ENCODE results near the gene CHRM4. TPM values are rescaled to one million over a fixed set of nuclear protein-coding genes. Genes with fewer than 3 reads are reported as not detected.
A peak's percentile ranks its signal among the peaks of the same experiment; 100 is the strongest.

Gene CHRM4
- total RNA-seq, 2 experiments from 2014 or later, result not detected

- Mint-ChIP-seq H3K4me1 (ENCODE audit: low read depth) (peaks cover 76% of the 10 kb centered on the region), H3K4me3 (peak overlapping the region; percentile 78), H3K9me3 (no peaks in the 10 kb centered on the region), H3K27me3 (no peaks in the 10 kb centered on the region), H3K27ac (peak overlapping the region; percentile 89), H3K36me3 (ENCODE audit: low read depth) (peaks cover 18% of the 10 kb centered on the region)
- peak; percentile 100 for TF ChIP-seq CTCF (IDR thresholded peaks at IDR 0.05)
- ATAC-seq (peak; percentile 63), DNase-seq (peak; percentile 86)
- ChIA-PET POLR2A (interaction anchor here (0.9 to 8.2 kb wide), 4 partner anchors 12 to 1191 kb away, joined by 3 to 135 read pairs (median 4); partner anchors contain the start of gene AMBRA1), CTCF (interaction anchor here (0.7 to 20.2 kb wide), 24 partner anchors 9 to 427 kb away, joined by 3 to 480 read pairs (median 4); partner anchors contain the start of genes ATG13, CHRM4 and HARBI1)
- intact Hi-C loops (cut with micrococcal nuclease), result loop anchor here (2.0 kb wide), 1 partner anchor 17 kb away; no protein-coding TSS in a partner anchor
Measured at GRCh38 chr11:46352063-46352841, 39.3 kb downstream of the CHRM4 start.

GRCh38 chr11:46351606-46352005 lies 40.0 kb downstream of the CHRM4 start:
- intact Hi-C loops (cut with micrococcal nuclease), result loop anchor here (2.0 kb wide), 1 partner anchor 17 kb away; no protein-coding TSS in a partner anchor
- CTCF ChIA-PET, result interaction anchor here (0.8 to 20.2 kb wide), 18 partner anchors 8 to 426 kb away, joined by 3 to 480 read pairs (median 6); partner anchors contain the start of genes ATG13, CHRM4 and HARBI1
- no peaks in the 10 kb centered on the region for H3K27me3 Mint-ChIP-seq
- POLR2A ChIA-PET, result interaction anchor here (0.9 to 8.2 kb wide), 4 partner anchors 13 to 1192 kb away, joined by 3 to 135 read pairs (median 4); partner anchors contain the start of gene CHRM4
- peak overlapping the region; percentile 89 for H3K27ac Mint-ChIP-seq
- DNase-seq, result no peak
- H3K4me1 Mint-ChIP-seq (ENCODE audit: low read depth), result peaks cover 75% of the 10 kb centered on the region
- ATAC-seq, result no peak
- H3K4me3 Mint-ChIP-seq, result peak overlapping the region; percentile 78
- H3K36me3 Mint-ChIP-seq (ENCODE audit: low read depth), result peaks cover 16% of the 10 kb centered on the region
- TF ChIP-seq CTCF (IDR thresholded peaks at IDR 0.05), result no peak
- H3K9me3 Mint-ChIP-seq, result no peaks in the 10 kb centered on the region

- peaks cover 12% of the 10 kb centered on the region for H3K36me3 Mint-ChIP-seq (ENCODE audit: low read depth)
- intact Hi-C loops (cut with micrococcal nuclease), result no loop called here
- no peak for DNase-seq
- no peak for TF ChIP-seq CTCF (IDR thresholded peaks at IDR 0.05)
- no peak for ATAC-seq
- ChIA-PET POLR2A (interaction anchor here (0.8 to 8.2 kb wide), 5 partner anchors 13 to 1192 kb away, joined by 3 to 135 read pairs (median 3); partner anchors contain the start of gene CHRM4), CTCF (interaction anchor here (0.9 to 20.2 kb wide), 11 partner anchors 12 to 235 kb away, joined by 3 to 480 read pairs (median 17); partner anchors contain the start of gene CHRM4)
- H3K4me1 Mint-ChIP-seq (ENCODE audit: low read depth), result peaks cover 75% of the 10 kb centered on the region
- no peaks in the 10 kb centered on the region for H3K27me3 Mint-ChIP-seq
- H3K27ac Mint-ChIP-seq, result peak overlapping the region; percentile 89
- H3K4me3 Mint-ChIP-seq, result peak overlapping the region; percentile 78
- H3K9me3 Mint-ChIP-seq, result no peaks in the 10 kb centered on the region
Measured at GRCh38 chr11:46351148-46351547, 40.4 kb downstream of the CHRM4 start.

- CTCF ChIA-PET, result interaction anchor here (3.5 to 20.2 kb wide), 5 partner anchors 14 to 111 kb away, joined by 22 to 480 read pairs (median 34); no protein-coding TSS in a partner anchor
- Mint-ChIP-seq H3K9me3 (no peaks in the 10 kb centered on the region), H3K4me1 (ENCODE audit: low read depth) (peaks cover 77% of the 10 kb centered on the region), H3K27me3 (no peaks in the 10 kb centered on the region), H3K36me3 (ENCODE audit: low read depth) (peaks cover 12% of the 10 kb centered on the region), H3K27ac (peak overlapping the region; percentile 89), H3K4me3 (no peak overlapping the region)
- TF ChIP-seq CTCF (IDR thresholded peaks at IDR 0.05), result no peak
- ATAC-seq (no peak), DNase-seq (no peak)
- POLR2A ChIA-PET, result interaction anchor here (0.8 to 8.2 kb wide), 4 partner anchors 14 to 41 kb away, joined by 3 to 135 read pairs (median 4); partner anchors contain the start of gene CHRM4
- intact Hi-C loops (cut with micrococcal nuclease), result no loop called here
Measured at GRCh38 chr11:46350695-46351094, 40.9 kb downstream of the CHRM4 start.
